HG03196 (cell line): ENCODE results near the gene KCTD7.
"Not testable (repeated sequence)": the region's sequence is repeated elsewhere in the genome, so short reads cannot be mapped to it uniquely, and the experiment has no call there.

Experiments
- ATAC-seq: cut with Tn5 transposase; IDR thresholded peaks from one replicate; pipeline ENCODE4 v1.9.1; 2021; ENCODE audit not compliant: unreplicated experiment

Gene KCTD7

GRCh38 chr7:66653719-66654274, 25.1 kb downstream of the KCTD7 start:
- not testable (repeated sequence) for ATAC-seq

- ATAC-seq: peak; percentile 90
Measured at GRCh38 chr7:66654275-66655112, 25.8 kb downstream of the KCTD7 start.

GRCh38 chr7:66655113-66655806, 26.6 kb downstream of the KCTD7 start:
- peak; percentile 1 for ATAC-seq

- not testable (repeated sequence) for ATAC-seq
Measured at GRCh38 chr7:66655826-66656485, 27.3 kb downstream of the KCTD7 start.

GRCh38 chr7:66657798-66658197, 29.1 kb downstream of the KCTD7 start:
- ATAC-seq: no peak

DNA sequence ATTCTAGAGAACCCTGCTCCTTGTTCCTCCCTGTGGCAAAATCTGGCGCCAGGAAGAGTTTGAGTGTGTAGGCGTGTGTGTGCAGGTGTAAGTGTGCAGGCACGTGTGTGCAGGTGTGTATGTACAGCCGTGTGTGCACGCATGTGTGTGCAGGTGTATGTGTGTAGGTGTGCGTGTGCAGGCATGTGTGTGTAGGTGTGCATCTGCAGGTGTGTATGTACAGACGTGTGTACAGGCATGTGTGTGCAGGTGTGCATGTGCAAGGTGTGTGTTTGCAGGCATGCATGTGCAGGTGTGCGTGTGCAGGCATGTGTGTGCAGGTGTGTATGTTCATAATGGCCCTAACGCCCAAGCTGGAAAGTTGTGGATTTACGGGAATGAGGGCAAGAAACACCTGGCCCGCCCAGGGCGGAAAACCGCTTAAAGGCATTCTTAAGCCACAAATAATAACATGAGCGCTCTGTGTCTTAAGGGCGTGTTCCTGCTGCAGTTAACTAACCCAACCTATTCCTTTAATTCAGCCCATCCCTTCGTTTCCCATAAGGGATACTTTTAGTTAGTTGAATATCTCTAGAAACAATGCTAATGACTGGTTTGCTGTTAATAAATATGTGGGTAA, 34.1 kb downstream of the KCTD7 start:
- no peak for ATAC-seq

GRCh38 chr7:66664590-66665293, 36.1 kb downstream of the KCTD7 start:
- no peak for ATAC-seq

DNA sequence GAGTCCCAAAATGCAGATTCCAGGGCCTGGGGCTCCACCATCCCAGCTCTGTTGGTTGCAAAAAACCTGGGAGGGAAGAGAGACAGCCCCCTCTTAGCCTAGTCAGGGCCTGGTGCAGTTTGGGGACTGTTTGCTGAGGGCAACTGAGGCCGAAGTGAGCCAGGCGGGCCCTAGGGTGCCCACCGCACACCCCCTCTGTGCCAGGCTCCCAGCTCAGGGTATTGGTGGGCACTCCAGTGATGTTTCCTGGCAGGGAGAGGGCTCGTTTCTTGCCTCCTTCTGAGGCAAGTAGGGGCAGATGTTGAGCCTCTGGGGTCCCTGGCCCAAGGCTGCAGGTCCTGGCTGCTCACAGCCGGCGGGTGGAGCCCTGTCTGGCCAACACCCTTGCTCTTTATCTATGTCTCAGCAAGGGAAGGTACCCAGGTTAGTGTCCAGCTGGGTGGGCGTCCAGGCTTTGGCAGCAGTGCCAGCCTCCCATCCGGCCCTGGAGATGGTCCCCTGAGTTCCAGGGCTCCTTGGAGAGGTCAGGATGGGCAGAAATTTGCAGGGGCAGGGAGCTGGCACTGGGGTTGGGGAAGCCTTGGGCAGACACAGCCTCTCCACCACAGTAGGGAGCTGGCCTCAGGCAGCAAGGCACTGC, 37.8 kb downstream of the KCTD7 start:
- ATAC-seq: no peak

DNA sequence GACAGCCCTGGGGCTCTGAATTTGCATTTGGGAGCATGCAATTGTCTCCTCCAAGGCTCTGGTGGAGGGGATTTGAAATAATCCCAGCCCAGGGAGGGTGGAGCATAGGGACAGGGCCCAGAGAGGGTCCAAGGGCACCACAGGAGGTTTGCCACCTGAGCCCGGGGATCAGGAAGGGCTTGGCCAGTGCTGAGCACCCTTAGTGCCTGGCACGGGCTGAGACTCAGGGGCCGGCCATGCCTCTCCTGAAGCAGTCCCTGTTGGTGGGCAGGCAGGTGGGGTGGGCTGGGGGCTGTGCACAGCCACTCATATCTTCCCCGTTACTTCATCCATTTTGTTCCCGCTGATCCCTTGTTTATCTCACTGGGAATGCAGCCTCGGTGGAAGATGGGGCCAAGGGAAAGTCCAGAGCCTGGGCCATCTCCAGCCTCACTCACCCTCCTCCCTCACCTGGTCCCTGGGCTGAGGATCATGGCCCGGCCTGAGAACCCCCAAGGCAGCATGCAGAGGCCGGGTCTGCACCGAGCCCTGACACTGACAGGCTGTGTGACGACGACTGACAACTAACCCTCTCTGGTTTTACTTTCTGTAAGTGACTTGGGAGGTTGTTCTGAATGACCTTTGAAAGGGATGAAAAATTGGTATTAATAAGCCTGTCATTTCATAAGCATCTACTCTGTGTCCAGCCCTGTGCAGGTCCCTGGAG, 38.5 kb downstream of the KCTD7 start:
- no peak for ATAC-seq

DNA sequence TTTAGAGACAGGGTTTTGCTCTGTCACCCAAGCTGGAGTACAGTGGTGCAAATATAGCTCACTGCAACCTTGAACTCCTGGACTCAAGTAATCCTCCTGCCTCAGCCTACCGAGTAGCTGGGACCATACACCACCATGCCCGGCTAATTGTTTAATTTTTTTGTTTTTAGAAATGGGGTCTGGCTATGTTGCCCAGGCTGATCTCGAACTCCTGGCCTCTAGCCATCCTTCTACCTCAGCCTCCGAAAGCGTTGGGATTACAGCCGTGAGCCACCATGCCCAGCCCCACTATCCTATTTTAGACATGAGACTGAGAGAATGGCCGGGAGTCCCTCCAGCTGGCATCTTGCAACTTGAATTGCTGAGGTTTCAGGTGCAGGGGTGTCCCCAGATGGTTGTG, 39.4 kb downstream of the KCTD7 start:
- no peak for ATAC-seq

GRCh38 chr7:66668677-66669076, 40.0 kb downstream of the KCTD7 start:
- no peak for ATAC-seq

- ATAC-seq: no peak
Measured at GRCh38 chr7:66669088-66669487, 40.4 kb downstream of the KCTD7 start.

GRCh38 chr7:66669496-66669895, 40.8 kb downstream of the KCTD7 start:
- no peak for ATAC-seq

GRCh38 chr7:66671034-66671433, 42.4 kb downstream of the KCTD7 start:
- ATAC-seq: no peak

DNA sequence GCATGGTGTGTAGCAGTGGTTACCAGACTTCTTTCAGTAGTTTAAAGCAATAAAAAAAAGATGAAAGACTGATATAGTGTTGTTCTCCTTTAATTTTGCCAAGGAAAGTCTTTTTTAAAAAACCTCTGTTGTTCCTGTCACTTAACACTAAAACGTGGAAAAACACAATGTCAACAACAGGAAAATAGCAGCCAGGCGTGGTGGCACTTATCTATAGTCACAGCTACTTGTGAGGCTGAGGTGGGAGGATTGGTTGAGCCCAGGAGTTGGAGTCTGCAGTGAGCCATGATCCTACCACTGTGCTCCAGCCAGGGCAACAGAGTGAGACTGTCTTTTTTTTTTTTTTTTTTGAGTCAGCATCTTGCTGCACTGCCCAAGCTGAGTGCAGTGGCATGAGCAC, 42.8 kb downstream of the KCTD7 start:
- ATAC-seq: not testable (repeated sequence)

DNA sequence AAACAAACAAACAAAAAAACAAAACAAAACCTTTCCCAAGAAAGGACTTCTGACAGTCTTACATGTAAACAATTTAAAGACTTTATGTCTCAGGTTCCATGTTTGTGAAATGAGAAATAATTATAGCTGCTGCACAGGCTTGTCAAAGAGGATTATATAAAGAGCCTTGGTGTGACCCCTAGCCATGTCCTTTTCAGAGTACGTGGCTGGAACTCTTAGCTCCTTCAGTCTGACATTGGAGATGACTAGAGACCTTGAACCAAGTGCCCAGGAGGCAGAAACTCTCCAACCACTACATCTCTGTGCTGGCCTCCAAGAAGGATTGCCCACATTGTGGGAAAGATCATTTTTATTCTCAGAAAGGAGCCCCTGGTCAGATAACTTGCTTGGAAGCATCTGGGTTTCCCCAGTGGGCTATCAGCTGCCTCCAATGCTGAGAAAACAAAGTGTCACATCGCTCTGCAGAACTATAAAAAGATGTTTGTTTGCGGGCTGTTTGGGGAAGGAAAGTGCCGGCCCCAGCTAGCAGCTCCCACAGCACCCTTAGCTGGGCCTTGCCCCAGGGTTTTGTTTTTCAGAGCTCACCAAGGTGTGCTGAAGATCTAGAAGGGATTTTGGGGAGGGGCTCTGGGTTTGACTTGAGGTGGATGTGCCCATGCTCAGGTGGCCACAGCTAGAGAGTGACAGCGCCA, 43.9 kb downstream of the KCTD7 start:
- not testable (repeated sequence) for ATAC-seq

DNA sequence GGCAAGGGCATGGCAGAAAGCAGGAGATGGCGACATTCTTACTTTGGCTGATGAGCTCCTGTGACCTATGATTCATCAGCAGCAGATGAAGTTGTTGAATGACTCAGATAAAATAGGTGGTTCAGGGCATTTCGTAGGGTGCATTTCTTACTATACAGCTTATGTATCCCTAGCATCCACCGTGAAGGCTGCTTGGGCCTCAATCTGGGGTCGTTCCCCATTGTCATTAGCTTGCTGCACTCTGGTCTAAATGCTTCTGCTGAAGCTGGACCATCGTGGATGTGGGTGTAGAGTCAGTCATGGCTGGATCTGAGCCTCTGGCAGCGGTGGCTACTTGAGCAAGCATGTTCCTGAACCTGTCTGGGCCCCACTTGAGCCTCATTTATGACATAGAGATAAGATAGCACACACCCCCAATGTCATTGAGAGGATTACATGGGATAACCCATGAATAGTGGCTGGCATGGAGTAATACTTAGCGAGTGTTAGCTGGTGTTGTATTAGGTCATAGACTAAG, 44.5 kb downstream of the KCTD7 start:
- not testable (repeated sequence) for ATAC-seq

GRCh38 chr7:66679633-66680244, 51.1 kb downstream of the KCTD7 start:
- ATAC-seq: no peak
